IPS DF 6.9 (cell line): ENCODE measurements around the gene PUS3.
"Not testable (repeated sequence)": the region's sequence is repeated elsewhere in the genome, so short reads cannot be mapped to it uniquely, and the experiment has no call there.

Experiments used
- DNase-seq: peaks from one replicate; pipeline ENCODE4 v3.0.0-alpha.2; 2013; ENCODE audit warnings: low read depth, low spot score
- H3K27ac ChIP-seq: one replicate; pipeline ENCODE4 v1.5.1; 2013; ENCODE audit warnings: low read length, control low read depth
- H3K27me3 ChIP-seq: 2 replicates; pipeline ENCODE4 v1.6.1; 2013; ENCODE audit warnings: mild to moderate bottlenecking, low read length; ENCODE audit not compliant: control insufficient read depth, insufficient read depth
- H3K36me3 ChIP-seq: 2 replicates; pipeline ENCODE4 v1.6.1; 2013; ENCODE audit warnings: low read length; ENCODE audit not compliant: control insufficient read depth, insufficient read depth
- H3K4me1 ChIP-seq: 2 replicates; pipeline ENCODE4 v1.6.1; 2013; ENCODE audit warnings: low read length; ENCODE audit not compliant: control insufficient read depth, insufficient read depth
- H3K4me3 ChIP-seq: 2 replicates; pipeline ENCODE4 v1.5.1; 2013; ENCODE audit warnings: mild to moderate bottlenecking, low read length
- H3K9me3 ChIP-seq: 2 replicates; pipeline ENCODE4 v1.6.1; 2013; ENCODE audit warnings: low read length, inconsistent platforms; ENCODE audit not compliant: control insufficient read depth, insufficient read depth
- WGBS: extraction: QIAGEN DNeasy Blood & Tissue Kit; methylation state at CpG from one replicate; pipeline ENCODE4 v1.1.7; 2013; ENCODE audit warnings: mixed read lengths, missing lambda C conversion rate; ENCODE audit not compliant: insufficient read length, insufficient coverage; 5-methylcytosine and 5-hydroxymethylcytosine counted together

The PUS3 gene

GRCh38 chr11:125865354-125865753, 37.7 kb downstream of the PUS3 start:
- H3K27me3 ChIP-seq, H3K27ac ChIP-seq, DNase-seq, H3K9me3 ChIP-seq, H3K4me3 ChIP-seq, H3K36me3 ChIP-seq, H3K4me1 ChIP-seq: not testable (repeated sequence)
- no CpG with 5 or more reads among the region's 4 CpGs for WGBS

DNA sequence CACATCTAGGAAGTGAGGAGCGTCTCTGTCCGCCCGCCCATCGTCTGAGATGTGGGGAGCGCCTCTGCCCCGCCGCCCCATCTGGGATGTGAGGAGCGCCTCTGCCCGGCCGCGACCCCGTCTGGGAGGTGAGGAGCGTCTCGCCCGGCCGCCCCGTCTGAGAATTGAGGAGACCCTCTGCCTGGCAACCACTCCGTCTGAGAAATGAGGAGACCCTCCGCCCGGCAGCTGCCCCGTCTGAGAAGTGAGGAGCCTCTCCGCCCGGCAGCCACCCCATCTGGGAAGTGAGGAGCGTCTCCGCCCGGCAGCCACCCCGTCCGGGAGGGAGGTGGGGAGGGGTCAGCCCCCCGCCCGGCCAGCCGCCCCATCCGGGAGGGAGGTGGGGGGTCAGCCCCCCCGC, 40.2 kb downstream of the PUS3 start:
- H3K27me3 ChIP-seq, H3K27ac ChIP-seq, H3K4me3 ChIP-seq, H3K36me3 ChIP-seq, H3K9me3 ChIP-seq, DNase-seq, H3K4me1 ChIP-seq: not testable (repeated sequence)
- WGBS = no CpG with 5 or more reads among the region's 33 CpGs

DNA sequence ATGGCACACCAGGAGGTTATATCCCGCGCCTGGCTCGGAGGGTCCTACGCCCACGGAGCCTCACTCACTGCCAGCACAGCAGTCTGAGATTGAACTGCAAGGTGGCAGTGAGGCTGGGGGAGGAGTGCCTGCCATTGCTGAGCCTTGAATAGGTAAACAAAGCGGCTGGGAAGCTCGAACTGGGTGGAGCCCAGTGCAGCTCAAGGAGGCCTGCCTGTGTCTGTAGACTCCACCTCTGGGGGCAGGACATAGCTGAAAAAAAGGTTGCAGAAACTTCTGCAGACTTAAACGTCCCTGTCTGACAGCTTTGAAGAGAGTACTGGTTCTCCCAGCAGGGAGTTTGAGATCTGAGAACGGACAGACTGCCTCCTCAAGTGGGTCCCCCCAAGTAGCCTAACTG, 45.3 kb downstream of the PUS3 start:
- H3K4me3 ChIP-seq, H3K9me3 ChIP-seq, DNase-seq, H3K27ac ChIP-seq, H3K36me3 ChIP-seq, H3K27me3 ChIP-seq, H3K4me1 ChIP-seq: not testable (repeated sequence)
- no CpG with 5 or more reads among the region's 9 CpGs for WGBS

DNA sequence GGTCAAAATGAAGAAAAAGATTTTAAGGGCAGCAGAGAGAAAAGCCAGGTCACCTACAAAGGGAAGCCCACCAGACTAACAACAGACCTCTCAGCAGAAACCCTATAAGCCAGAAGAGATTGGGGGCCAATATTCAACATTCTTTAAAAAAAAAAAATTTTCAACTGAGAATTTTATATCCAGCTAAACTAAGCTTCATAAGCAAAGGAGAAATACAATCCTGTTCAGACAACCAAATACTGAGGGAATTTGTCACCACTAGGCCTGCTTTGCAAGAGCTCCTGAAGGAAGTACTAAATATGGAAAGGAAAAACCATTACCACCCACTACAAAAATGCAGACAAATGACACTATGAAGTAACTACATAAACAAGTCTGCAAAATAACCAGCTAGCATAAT, 56.8 kb downstream of the PUS3 start:
- no peaks in the 10 kb centered on the region for H3K36me3 ChIP-seq
- no peak overlapping the region for H3K4me3 ChIP-seq
- H3K27ac ChIP-seq = no peak overlapping the region
- peaks cover 3% of the 10 kb centered on the region; the same call in 1 of the 2 replicates for H3K4me1 ChIP-seq
- DNase-seq = no peak
- H3K27me3 ChIP-seq = no peaks in the 10 kb centered on the region
- no peaks in the 10 kb centered on the region for H3K9me3 ChIP-seq
